K562 (cell line): ENCODE results near the gene ADGRB3. TPM values are rescaled to one million over a fixed set of nuclear protein-coding genes. Genes with fewer than 3 reads are reported as not detected.

Source experiments
- ARID1B ChIP-seq: fragments of 450-650 bp; IDR thresholded peaks from 2 replicates; pipeline ENCODE4 v1.6.1; 2016; ENCODE audit warnings: antibody characterized with exemption, mild to moderate bottlenecking, inconsistent platforms
- ATF4 ChIP-seq: fragments of 450-650 bp; formaldehyde crosslinking; IDR thresholded peaks from 2 replicates; pipeline ENCODE4 v1.4.0; 2022; ENCODE audit warnings: mild to moderate bottlenecking, moderate library complexity
- BCOR ChIP-seq: fragments of 450-650 bp; IDR thresholded peaks from 2 replicates; pipeline ENCODE4 v1.6.1; 2016
- CC2D1A ChIP-seq: fragments of 450-650 bp; IDR thresholded peaks from 2 replicates; pipeline ENCODE4 v1.6.1; 2017; ENCODE audit warnings: mild to moderate bottlenecking
- CEBPG ChIP-seq, 3 experiments: fragments of 200-800 bp in 1 of 3; sonication (Bioruptor generic) in 1 of 3; sonication (generic) in 1 of 3; formaldehyde crosslinking in 1 of 3; IDR thresholded peaks in 2 of 3; conservative IDR thresholded peaks in 1 of 3; 2 replicates each; pipeline versions ENCODE4 v1.6.1 to v1.8.0; 2016 to 2022; ENCODE audit warnings: missing compliant biosample characterization in 2 of 3, missing genetic modification characterization in 2 of 3, mild to moderate bottlenecking in 1 of 3, missing genetic modification reagents in 1 of 3
- CEBPZ ChIP-seq: fragments of 150-350 bp; IDR thresholded peaks from 2 replicates; pipeline ENCODE4 v1.6.1; 2014; ENCODE audit warnings: low read depth, mild to moderate bottlenecking, low read length, borderline replicate concordance
- DACH1 ChIP-seq: fragments of 450-650 bp; IDR thresholded peaks from 2 replicates; pipeline ENCODE4 v1.6.1; 2018; ENCODE audit not compliant: partially characterized antibody
- DNMT1 ChIP-seq: fragments of 450-650 bp; IDR thresholded peaks from 2 replicates; pipeline ENCODE4 v1.6.1; 2016; ENCODE audit warnings: antibody characterized with exemption, mild to moderate bottlenecking
- HSF4 ChIP-seq: fragments of 250-450 bp; sonication (Bioruptor Pico); IDR thresholded peaks from 2 replicates; pipeline ENCODE4 v2.1.2; 2022; ENCODE audit warnings: mild to moderate bottlenecking, moderate library complexity, borderline replicate concordance
- MAZ ChIP-seq, 2 experiments: fragments of 450-650 bp in 1 of 2; sonication (generic) in 1 of 2; formaldehyde crosslinking; IDR thresholded peaks in 1 of 2; conservative IDR thresholded peaks in 1 of 2; 2 replicates each; pipeline versions ENCODE4 v1.4.0 to v1.5.0; 2020; ENCODE audit warnings: mild to moderate bottlenecking in 1 of 2, missing genetic modification reagents in 1 of 2
- MXI1 ChIP-seq: IDR thresholded peaks from 2 replicates; pipeline ENCODE4 v1.6.1; 2011; ENCODE audit warnings: low read depth, mild to moderate bottlenecking, improper control_type of control experiment, low read length
- NCOA6 ChIP-seq: fragments of 450-650 bp; IDR thresholded peaks from 2 replicates; pipeline ENCODE4 v1.6.1; 2017; ENCODE audit warnings: mild to moderate bottlenecking
- NELFE ChIP-seq: IDR thresholded peaks from 2 replicates; pipeline ENCODE4 v1.6.1; 2011; ENCODE audit warnings: mild to moderate bottlenecking; ENCODE audit not compliant: insufficient read depth, insufficient read length
- NR2F6 ChIP-seq: fragments of 450-650 bp; formaldehyde crosslinking; IDR thresholded peaks from 2 replicates; pipeline ENCODE4 v1.4.0; 2020; ENCODE audit warnings: mild to moderate bottlenecking
- PREB ChIP-seq: sonication (generic); formaldehyde crosslinking; IDR thresholded peaks from 2 replicates; pipeline ENCODE4 v1.8.1; 2023; ENCODE audit warnings: mild to moderate bottlenecking, missing genetic modification reagents
- RBM34 ChIP-seq: fragments of 200-400 bp; formaldehyde crosslinking; IDR thresholded peaks from 2 replicates; pipeline ENCODE4 v1.6.1; 2018; ENCODE audit warnings: low read length, borderline replicate concordance; ENCODE audit not compliant: insufficient read depth
- RFX1 ChIP-seq: fragments of 450-650 bp; IDR thresholded peaks from 2 replicates; pipeline ENCODE4 v1.6.1; 2016; ENCODE audit warnings: mild to moderate bottlenecking, moderate library complexity
- TAF9B ChIP-seq: fragments of 450-650 bp; IDR thresholded peaks from 2 replicates; pipeline ENCODE4 v1.6.1; 2018; ENCODE audit warnings: mild to moderate bottlenecking; ENCODE audit not compliant: partially characterized antibody
- THAP7 ChIP-seq: fragments of 250-450 bp; sonication (Bioruptor Pico); IDR thresholded peaks from 2 replicates; pipeline ENCODE4 v1.5.0; 2021
- U2AF1 ChIP-seq: fragments of 200-400 bp; formaldehyde crosslinking; optimal IDR thresholded peaks from 2 replicates; pipeline ENCODE3; 2017; ENCODE audit warnings: mild to moderate bottlenecking, low read depth, low read length, moderate library complexity
- ZNF3 ChIP-seq: fragments of 250-450 bp; sonication (Bioruptor Pico); IDR thresholded peaks from 2 replicates; pipeline ENCODE4 v1.5.0; 2021; ENCODE audit warnings: mild to moderate bottlenecking, moderate library complexity
- ZNF57 ChIP-seq: fragments of 450-650 bp; formaldehyde crosslinking; IDR thresholded peaks from 2 replicates; pipeline ENCODE4 v1.4.0; 2020; ENCODE audit warnings: mild to moderate bottlenecking, moderate library complexity
- ZNF699 ChIP-seq: fragments of 250-450 bp; sonication (Bioruptor Pico); IDR thresholded peaks from 2 replicates; pipeline ENCODE4 v1.8.0; 2021; ENCODE audit warnings: mild to moderate bottlenecking, moderate library complexity; ENCODE audit not compliant: insufficient replicate concordance
- polyA plus RNA-seq, 8 experiments: library from polyadenylated mRNA; depleted of rRNA in 4 of 8; stranded (reverse) in 5 of 8; unstranded in 3 of 8; fragments of >200 nt; fragmentation: Nextera tagmentation in 2 of 8; fragmentation: Illumina TruSeq in 1 of 8; extraction: Ambion mirVana in 2 of 8; extraction: Trizol in 1 of 8; gene quantifications; 2 replicates each; pipeline versions ENCODE4 v1.2.1 to v1.2.3, GENCODE V29; 2011 to 2014; ENCODE audit warnings: inconsistent platforms in 1 of 8, missing spikeins in 1 of 8
- total RNA-seq, 7 experiments: library from RNA; depleted of rRNA in 6 of 7; stranded (reverse); fragments of >200 nt in 6 of 7; fragmentation: Illumina TruSeq in 2 of 7; extraction: Trizol in 2 of 7; gene quantifications; 2 replicates each; pipeline versions ENCODE4 v1.2.1 to v1.2.3, GENCODE V29; 2011 to 2021; ENCODE audit warnings: low replicate concordance in 1 of 7

ADGRB3 gene
- total and polyA plus RNA-seq, 9 of the 15 experiments (the other 6 are each of a cell fraction or from before 2014, with no cell fraction given), result 0.90 to 7.8 (median 2.4) TPM

- TF ChIP-seq ZNF3 (CRISPR knock-in tag), result no peak
- no peak for TF ChIP-seq NELFE
- no peak for TF ChIP-seq PREB (CRISPR knock-in tag)
- TF ChIP-seq TAF9B, result peak; percentile 25
- TF ChIP-seq HSF4, result no peak
- no peak for TF ChIP-seq CEBPG (CRISPR knock-in tag; IDR thresholded peaks at IDR 0.05)
- no peak for TF ChIP-seq CEBPG (tag; conservative IDR thresholded peaks at IDR 0.05 in 1 of 2, IDR thresholded peaks at IDR 0.05 in 1 of 2)
- no peak for TF ChIP-seq DNMT1
- TF ChIP-seq NCOA6, result no peak
- TF ChIP-seq THAP7, result no peak
- no peak for TF ChIP-seq DACH1
- TF ChIP-seq CC2D1A, result peak; percentile 12; the same call in 1 of the 2 replicates
- no peak for TF ChIP-seq MAZ (CRISPR knock-in tag; conservative IDR thresholded peaks at IDR 0.05 in 1 of 2, IDR thresholded peaks at IDR 0.05 in 1 of 2)
- TF ChIP-seq ATF4 (CRISPR knock-in tag), result no peak
- TF ChIP-seq RFX1, result no peak
- no peak for TF ChIP-seq MXI1
- TF ChIP-seq ZNF699, result no peak
- peak; percentile 40; the same call in 1 of the 2 replicates for TF ChIP-seq BCOR
- no peak for TF ChIP-seq NR2F6 (CRISPR knock-in tag)
- TF ChIP-seq RBM34, result no peak
- TF ChIP-seq U2AF1, result no peak
- TF ChIP-seq ARID1B, result peak; percentile 88
- TF ChIP-seq CEBPZ, result no peak
- TF ChIP-seq ZNF57 (CRISPR knock-in tag), result no peak
Measured at GRCh38 chr6:68967549-68968300, 332.6 kb downstream of the ADGRB3 start (continued).
